ENCODE data around the gene RUBCNL.

The RUBCNL gene

DNA sequence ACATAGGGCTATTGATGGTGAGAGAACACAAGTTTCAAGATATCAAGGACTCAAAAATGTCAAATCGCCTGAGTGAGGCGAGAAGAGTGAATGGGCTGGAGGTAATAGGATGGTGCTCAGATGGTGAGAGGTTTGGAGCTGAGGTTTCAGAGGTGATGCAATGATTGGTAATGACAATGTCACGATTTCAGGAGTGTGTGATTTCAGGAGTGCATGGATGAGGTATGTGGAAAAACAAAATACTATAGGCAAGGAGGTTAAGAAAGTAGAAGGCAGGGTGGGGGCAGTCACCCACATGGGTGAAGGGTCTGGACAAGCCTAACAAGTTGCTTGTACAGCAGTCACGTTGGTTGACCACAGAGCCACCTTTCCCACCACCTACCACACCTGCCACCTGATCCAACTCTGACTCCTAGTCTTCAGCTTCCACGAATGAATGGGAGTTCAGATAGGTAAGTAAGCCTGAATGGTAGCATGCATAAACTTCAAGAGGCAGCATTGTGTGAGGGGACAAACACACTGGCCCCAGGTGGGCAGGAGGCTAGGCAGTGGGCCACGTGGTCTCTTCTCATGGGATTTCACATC lies 71.5 kb downstream of the RUBCNL start:
- Histone ChIP-seq H3K4me3 (ENCODE audit: low read length) (no peak overlapping the region), H3K9ac (ENCODE audit: low read depth, low read length) (no peak overlapping the region), H3K4me2 (ENCODE audit: low read length) (no peak overlapping the region), H3K36me3 (ENCODE audit: insufficient read depth, low read length) (no peaks in the 10 kb centered on the region), H3K9me3 (replicated peaks; ENCODE audit: low read length) (no peaks in the 10 kb centered on the region), H3K4me1 (ENCODE audit: control insufficient read depth, insufficient read depth, low read length) (no peaks in the 10 kb centered on the region), H3K27me3 (ENCODE audit: control insufficient read depth, insufficient read depth, low read length) (peaks cover 7% of the 10 kb centered on the region)

DNA sequence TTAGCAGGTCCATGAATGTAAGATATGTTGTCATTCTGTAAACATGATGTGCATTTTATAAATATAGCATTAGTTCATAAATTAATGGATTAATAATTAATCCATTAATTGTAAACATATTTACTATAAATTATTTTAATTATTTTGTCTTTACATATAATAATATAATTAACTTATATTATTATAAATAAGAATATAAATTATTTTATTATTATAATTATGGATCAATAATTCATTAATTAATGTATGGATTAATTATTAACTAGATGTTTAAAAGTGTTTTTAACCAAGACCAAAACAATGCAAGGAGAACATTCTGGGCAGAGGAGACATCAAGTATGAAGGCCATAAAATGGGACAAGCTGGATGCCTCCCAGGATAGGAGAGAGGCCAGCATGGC lies 72.0 kb downstream of the RUBCNL start:
- H3K9ac ChIP-seq (ENCODE audit: low read depth, low read length): no peak overlapping the region
- H3K27me3 ChIP-seq (ENCODE audit: control insufficient read depth, insufficient read depth, low read length): peaks cover 7% of the 10 kb centered on the region
- no peaks in the 10 kb centered on the region for H3K9me3 ChIP-seq (replicated peaks; ENCODE audit: low read length)
- H3K36me3 ChIP-seq (ENCODE audit: insufficient read depth, low read length): no peaks in the 10 kb centered on the region
- no peaks in the 10 kb centered on the region for H3K4me1 ChIP-seq (ENCODE audit: control insufficient read depth, insufficient read depth, low read length)
- H3K4me2 ChIP-seq (ENCODE audit: low read length): no peak overlapping the region
- no peak overlapping the region for H3K4me3 ChIP-seq (ENCODE audit: low read length)

DNA sequence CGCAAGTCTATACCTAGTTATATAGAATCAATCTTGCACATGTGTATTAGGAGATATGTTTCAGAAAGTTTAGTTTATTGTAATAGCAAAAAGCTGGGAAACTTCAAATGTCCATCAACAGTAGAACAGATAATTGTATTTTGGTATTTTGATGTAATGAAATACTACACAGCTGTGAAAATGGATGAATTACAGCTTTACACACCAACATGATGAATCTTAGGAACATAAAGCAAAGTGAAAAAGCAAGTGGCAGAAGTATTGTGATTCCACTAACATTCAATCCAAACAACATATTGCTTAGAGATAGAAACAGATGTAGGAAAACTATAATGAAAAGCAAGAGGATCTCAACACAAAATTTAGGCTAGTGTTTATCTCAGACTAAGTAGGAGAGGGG lies 72.5 kb downstream of the RUBCNL start:
- Histone ChIP-seq H3K9ac (ENCODE audit: low read depth, low read length) (no peak overlapping the region), H3K4me1 (ENCODE audit: control insufficient read depth, insufficient read depth, low read length) (no peaks in the 10 kb centered on the region), H3K4me3 (ENCODE audit: low read length) (no peak overlapping the region), H3K9me3 (replicated peaks; ENCODE audit: low read length) (no peaks in the 10 kb centered on the region), H3K36me3 (ENCODE audit: insufficient read depth, low read length) (no peaks in the 10 kb centered on the region), H3K27me3 (ENCODE audit: control insufficient read depth, insufficient read depth, low read length) (peaks cover 7% of the 10 kb centered on the region), H3K4me2 (ENCODE audit: low read length) (no peak overlapping the region)

DNA sequence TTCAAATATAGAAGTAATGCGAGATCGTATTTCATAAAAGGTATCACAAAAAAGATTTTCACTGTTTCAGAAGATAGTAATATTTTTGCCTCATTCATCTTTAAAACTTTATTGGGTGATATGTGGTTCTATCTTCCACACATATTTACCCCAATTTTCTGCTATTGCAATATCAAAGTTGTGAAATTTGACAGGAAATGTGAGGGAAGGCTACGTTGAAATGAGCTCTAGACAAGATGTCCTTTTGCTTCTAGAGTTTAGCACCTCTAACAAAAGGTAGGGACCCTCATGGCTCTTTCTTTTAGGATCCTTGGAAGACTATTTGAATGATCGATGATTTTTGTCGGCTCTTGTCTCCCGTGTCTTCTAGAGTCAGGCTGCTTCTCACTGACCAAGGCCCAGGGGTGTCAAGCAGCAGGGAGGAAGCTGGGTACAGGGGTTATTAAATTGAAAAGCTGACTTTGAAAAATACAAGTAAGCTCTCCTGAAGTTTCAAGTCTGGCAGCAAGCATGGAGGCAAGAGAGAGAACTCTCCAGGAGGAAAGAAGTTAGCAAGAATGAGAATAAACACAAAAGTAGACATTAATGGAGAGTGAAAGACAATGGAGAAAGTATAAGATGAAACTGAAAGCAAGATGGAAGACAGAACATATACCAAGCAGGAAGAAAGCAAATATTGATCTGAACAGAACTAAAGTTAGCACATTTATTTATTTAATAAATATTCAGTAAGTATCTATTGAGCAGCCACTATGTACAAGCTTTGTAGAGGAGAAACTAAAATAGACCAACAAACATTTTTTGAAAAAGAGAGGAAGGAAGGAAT lies 73.4 kb downstream of the RUBCNL start:
- Histone ChIP-seq H3K9me3 (replicated peaks; ENCODE audit: low read length) (no peaks in the 10 kb centered on the region), H3K4me3 (ENCODE audit: low read length) (no peak overlapping the region), H3K27me3 (ENCODE audit: control insufficient read depth, insufficient read depth, low read length) (peaks cover 2% of the 10 kb centered on the region), H3K4me1 (ENCODE audit: control insufficient read depth, insufficient read depth, low read length) (no peaks in the 10 kb centered on the region), H3K4me2 (ENCODE audit: low read length) (no peak overlapping the region), H3K36me3 (ENCODE audit: insufficient read depth, low read length) (no peaks in the 10 kb centered on the region), H3K9ac (ENCODE audit: low read depth, low read length) (no peak overlapping the region)

DNA sequence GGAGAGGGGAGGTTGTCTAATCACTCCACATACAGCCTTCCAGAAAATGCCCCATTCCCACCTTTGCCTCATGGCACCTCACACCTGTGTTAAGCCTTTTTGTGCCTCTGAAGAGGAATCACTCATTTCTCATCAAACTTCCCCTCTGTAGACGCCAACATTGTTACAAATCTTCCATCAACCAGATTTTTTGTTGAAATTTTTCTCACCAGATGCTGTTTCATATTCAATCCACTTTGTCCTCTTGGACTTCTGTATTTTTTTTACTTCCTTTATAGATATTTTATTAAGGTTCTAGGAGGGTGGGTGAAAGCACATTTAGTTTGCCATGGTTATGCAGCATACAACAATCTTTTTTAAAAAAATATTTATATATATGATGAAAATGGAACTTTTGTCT lies 74.0 kb downstream of the RUBCNL start:
- Histone ChIP-seq H3K36me3 (ENCODE audit: insufficient read depth, low read length) (no peaks in the 10 kb centered on the region), H3K9me3 (replicated peaks; ENCODE audit: low read length) (no peaks in the 10 kb centered on the region), H3K4me3 (ENCODE audit: low read length) (no peak overlapping the region), H3K27me3 (ENCODE audit: control insufficient read depth, insufficient read depth, low read length) (no peaks in the 10 kb centered on the region), H3K4me1 (ENCODE audit: control insufficient read depth, insufficient read depth, low read length) (no peaks in the 10 kb centered on the region), H3K9ac (ENCODE audit: low read depth, low read length) (no peak overlapping the region), H3K4me2 (ENCODE audit: low read length) (no peak overlapping the region)

DNA sequence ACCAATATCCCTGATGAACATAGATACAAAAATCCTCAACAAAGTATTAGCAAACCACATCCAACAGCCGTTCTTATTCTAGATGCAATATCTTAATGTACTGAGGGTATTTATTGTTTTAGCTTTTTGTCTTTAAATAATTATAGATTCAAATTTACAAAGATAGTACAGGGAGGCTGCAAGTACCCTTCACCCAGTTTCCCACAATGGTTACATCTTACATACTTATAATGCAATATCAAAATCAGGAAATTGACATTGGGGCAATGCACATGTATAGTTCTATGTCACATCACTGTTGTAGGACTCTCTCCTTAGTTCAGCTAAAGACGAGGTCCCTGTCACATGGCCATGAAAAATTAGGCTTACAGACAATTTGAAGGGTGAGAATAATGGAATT lies 75.8 kb downstream of the RUBCNL start:
- H3K9ac ChIP-seq (ENCODE audit: low read depth, low read length): no peak overlapping the region
- H3K27me3 ChIP-seq (ENCODE audit: control insufficient read depth, insufficient read depth, low read length): no peaks in the 10 kb centered on the region
- no peaks in the 10 kb centered on the region for H3K4me1 ChIP-seq (ENCODE audit: control insufficient read depth, insufficient read depth, low read length)
- no peak overlapping the region for H3K4me3 ChIP-seq (ENCODE audit: low read length)
- H3K36me3 ChIP-seq (ENCODE audit: insufficient read depth, low read length): no peaks in the 10 kb centered on the region
- no peaks in the 10 kb centered on the region for H3K9me3 ChIP-seq (replicated peaks; ENCODE audit: low read length)
- no peak overlapping the region for H3K4me2 ChIP-seq (ENCODE audit: low read length)

DNA sequence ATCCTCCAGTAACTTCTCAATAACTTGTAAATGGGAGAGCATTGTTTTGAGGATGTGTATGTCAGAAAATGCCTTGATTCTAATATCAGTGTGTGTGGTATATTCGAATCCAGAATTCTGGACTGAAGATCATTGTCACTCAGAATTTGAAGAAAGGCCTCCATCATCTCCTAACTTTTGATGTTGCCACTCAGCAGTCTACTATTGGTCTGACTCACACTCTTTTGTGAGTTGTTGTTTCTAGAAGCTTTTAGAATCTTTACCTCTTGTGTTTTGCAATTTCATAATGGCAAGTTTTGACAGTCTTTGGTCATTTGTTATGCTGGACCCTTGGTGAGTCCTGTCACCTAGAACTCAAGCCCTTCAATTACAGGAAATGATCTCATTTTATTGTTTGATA lies 77.0 kb downstream of the RUBCNL start:
- Histone ChIP-seq H3K4me1 (ENCODE audit: control insufficient read depth, insufficient read depth, low read length) (no peaks in the 10 kb centered on the region), H3K4me2 (ENCODE audit: low read length) (no peak overlapping the region), H3K9me3 (replicated peaks; ENCODE audit: low read length) (no peaks in the 10 kb centered on the region), H3K9ac (ENCODE audit: low read depth, low read length) (no peak overlapping the region), H3K27me3 (ENCODE audit: control insufficient read depth, insufficient read depth, low read length) (no peaks in the 10 kb centered on the region), H3K4me3 (ENCODE audit: low read length) (no peak overlapping the region), H3K36me3 (ENCODE audit: insufficient read depth, low read length) (no peaks in the 10 kb centered on the region)

DNA sequence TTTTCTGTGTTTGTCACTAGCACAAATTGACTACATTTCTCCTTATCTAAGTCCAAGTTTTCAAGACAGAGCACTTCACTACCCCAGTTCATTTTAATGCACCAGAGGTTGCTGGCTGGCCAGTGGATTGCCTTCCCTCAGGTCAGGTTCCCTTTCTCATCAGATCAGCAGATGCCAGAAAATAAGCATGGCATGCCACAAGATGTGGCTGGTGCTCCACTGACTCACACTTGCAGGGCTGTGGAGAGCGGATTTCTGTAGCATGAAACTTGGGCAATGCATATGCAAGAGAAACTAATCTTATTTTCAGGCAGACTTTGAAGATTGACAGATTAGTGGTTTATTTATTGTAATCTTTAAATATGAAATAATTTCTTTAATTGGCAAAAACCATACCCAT lies 79.5 kb downstream of the RUBCNL start:
- H3K36me3 ChIP-seq (ENCODE audit: insufficient read depth, low read length): no peaks in the 10 kb centered on the region
- H3K4me3 ChIP-seq (ENCODE audit: low read length): no peak overlapping the region
- H3K9me3 ChIP-seq (replicated peaks; ENCODE audit: low read length): no peaks in the 10 kb centered on the region
- H3K9ac ChIP-seq (ENCODE audit: low read depth, low read length): no peak overlapping the region
- no peaks in the 10 kb centered on the region for H3K27me3 ChIP-seq (ENCODE audit: control insufficient read depth, insufficient read depth, low read length)
- no peaks in the 10 kb centered on the region for H3K4me1 ChIP-seq (ENCODE audit: control insufficient read depth, insufficient read depth, low read length)
- no peak overlapping the region for H3K4me2 ChIP-seq (ENCODE audit: low read length)

DNA sequence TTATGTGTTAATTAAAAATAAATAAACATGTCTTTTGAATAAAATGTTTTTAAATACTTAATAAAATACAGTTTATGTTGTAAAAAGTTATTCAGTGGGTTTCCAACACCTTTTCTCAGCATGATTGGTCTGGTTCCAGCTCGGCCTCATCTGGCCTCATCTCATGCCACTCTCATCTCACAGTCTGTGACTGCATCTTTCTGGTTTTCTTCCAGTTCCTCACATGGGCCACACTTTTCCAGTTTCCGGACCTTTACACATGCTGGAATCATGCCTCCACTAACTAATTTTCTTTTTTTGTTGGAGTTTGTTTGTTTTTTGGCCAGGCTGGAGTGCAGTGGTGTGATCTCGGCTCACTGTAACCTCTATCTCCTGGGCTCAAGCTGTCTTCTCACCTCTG lies 82.5 kb downstream of the RUBCNL start:
- Histone ChIP-seq H3K4me3 (ENCODE audit: low read length) (no peak overlapping the region), H3K9ac (ENCODE audit: low read depth, low read length) (no peak overlapping the region), H3K4me1 (ENCODE audit: control insufficient read depth, insufficient read depth, low read length) (no peaks in the 10 kb centered on the region), H3K4me2 (ENCODE audit: low read length) (no peak overlapping the region), H3K27me3 (ENCODE audit: control insufficient read depth, insufficient read depth, low read length) (no peaks in the 10 kb centered on the region), H3K36me3 (ENCODE audit: insufficient read depth, low read length) (no peaks in the 10 kb centered on the region), H3K9me3 (replicated peaks; ENCODE audit: low read length) (no peaks in the 10 kb centered on the region)

DNA sequence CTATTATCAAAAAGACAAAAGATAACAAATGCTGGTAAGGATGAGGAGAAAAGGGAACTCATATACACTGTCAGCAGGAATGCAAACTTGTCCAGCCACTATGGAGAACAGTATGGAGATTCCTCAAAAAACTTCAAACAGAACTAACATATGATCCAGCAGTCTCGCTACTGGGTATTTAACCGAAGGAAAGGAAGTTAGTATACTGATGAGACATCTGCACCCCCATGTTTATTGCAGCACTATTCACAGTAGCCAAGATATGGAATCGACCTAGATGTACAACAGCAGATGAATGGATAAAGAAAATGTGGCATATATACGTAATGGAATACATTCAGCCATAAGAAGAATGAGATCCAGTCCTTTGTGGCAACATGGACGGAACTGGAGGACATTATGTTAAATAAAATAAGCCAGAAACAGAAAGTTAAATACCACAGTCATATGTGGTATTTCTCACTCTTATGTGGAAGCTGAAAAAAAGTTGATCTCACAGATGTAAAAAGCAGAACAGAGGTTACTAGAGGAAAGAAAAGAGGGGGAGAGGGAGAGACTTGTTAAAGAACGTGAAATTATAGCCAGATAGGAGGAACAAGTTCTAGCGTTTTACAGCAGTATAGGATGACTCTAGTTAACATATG lies 83.2 kb downstream of the RUBCNL start:
- no peaks in the 10 kb centered on the region for H3K36me3 ChIP-seq (ENCODE audit: insufficient read depth, low read length)
- H3K27me3 ChIP-seq (ENCODE audit: control insufficient read depth, insufficient read depth, low read length): no peaks in the 10 kb centered on the region
- no peak overlapping the region for H3K4me3 ChIP-seq (ENCODE audit: low read length)
- no peaks in the 10 kb centered on the region for H3K9me3 ChIP-seq (replicated peaks; ENCODE audit: low read length)
- H3K4me1 ChIP-seq (ENCODE audit: control insufficient read depth, insufficient read depth, low read length): no peaks in the 10 kb centered on the region
- no peak overlapping the region for H3K9ac ChIP-seq (ENCODE audit: low read depth, low read length)
- H3K4me2 ChIP-seq (ENCODE audit: low read length): no peak overlapping the region

DNA sequence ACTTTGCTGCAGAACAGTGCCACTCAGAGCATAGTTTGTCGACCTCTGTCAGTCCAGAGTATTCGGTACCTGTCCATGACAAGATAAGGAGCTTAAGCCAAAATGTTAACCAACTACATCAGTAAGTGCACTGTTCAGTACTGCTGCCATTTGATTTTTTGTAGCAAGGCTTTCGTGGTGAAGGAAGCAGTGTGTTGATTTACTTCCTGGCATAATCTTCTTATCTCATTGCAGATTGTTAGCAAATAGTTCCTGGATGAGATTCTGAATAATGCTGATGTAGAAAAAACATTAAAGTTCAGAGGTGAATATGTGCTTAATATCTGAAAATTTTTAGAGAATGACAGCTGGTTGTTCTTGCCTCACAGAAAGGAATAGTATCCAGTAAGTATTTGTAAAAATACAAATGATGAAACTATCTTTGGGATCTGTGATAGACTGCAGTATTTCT lies 89.7 kb downstream of the RUBCNL start:
- H3K9ac ChIP-seq (ENCODE audit: low read depth, low read length): no peak overlapping the region

More for the DNA sequence above, 89.7 kb downstream of the RUBCNL start:
- Histone ChIP-seq H3K27me3 (ENCODE audit: control insufficient read depth, insufficient read depth, low read length) (no peaks in the 10 kb centered on the region), H3K36me3 (ENCODE audit: insufficient read depth, low read length) (no peaks in the 10 kb centered on the region), H3K9me3 (replicated peaks; ENCODE audit: low read length) (no peaks in the 10 kb centered on the region), H3K4me1 (ENCODE audit: control insufficient read depth, insufficient read depth, low read length) (peaks cover 27% of the 10 kb centered on the region), H3K4me3 (ENCODE audit: low read length) (no peak overlapping the region), H3K4me2 (ENCODE audit: low read length) (peak overlapping the region; percentile 27)

All from skeletal muscle satellite cell (primary cell).